AG20443 (cell line): ENCODE results near the gene ASPA.
A peak's percentile ranks its signal among the peaks of the same experiment; 100 is the strongest.
"Not testable (repeated sequence)": the region's sequence is repeated elsewhere in the genome, so short reads cannot be mapped to it uniquely, and the experiment has no call there.

Source experiments
- DNase-seq: peaks from one replicate; pipeline ENCODE4 v3.0.0; 2012; ENCODE audit warnings: low spot score, mixed read lengths

ASPA gene

GRCh38 chr17:3475812-3476610, at the start of gene ASPA:
TSS of gene ASPA (plus strand) at chr17:3475997. CDS start at chr17:3476160, 163 bp downstream.
- peak; percentile 52 for DNase-seq

GRCh38 chr17:3433215-3433614, 42.6 kb upstream of the ASPA start:
- DNase-seq = not testable (repeated sequence)

GRCh38 chr17:3433741-3434140, 42.1 kb upstream of the ASPA start, which contains the start of gene OR1E2:
TSS of gene OR1E2 (minus strand) at chr17:3433841. CDS start at chr17:3433841, 0 bp downstream.
- no peak for DNase-seq

- DNase-seq = no peak
Measured at GRCh38 chr17:3438368-3438767, 37.4 kb upstream of the ASPA start.

- DNase-seq = no peak
Measured at GRCh38 chr17:3440451-3440850, 35.3 kb upstream of the ASPA start.

- DNase-seq = no peak
Measured at GRCh38 chr17:3447625-3448024, 28.2 kb upstream of the ASPA start.

- DNase-seq = no peak
Measured at GRCh38 chr17:3448059-3448665, 27.6 kb upstream of the ASPA start.

- not testable (repeated sequence) for DNase-seq
Measured at GRCh38 chr17:3466355-3466754, 9.4 kb upstream of the ASPA start.

GRCh38 chr17:3469529-3469928, 6.3 kb upstream of the ASPA start:
- no peak for DNase-seq

GRCh38 chr17:3471599-3471998, 4.2 kb upstream of the ASPA start, which contains the start of gene SPATA22:
TSS of gene SPATA22 (minus strand) at chr17:3471819. CDS start at chr17:3469325, 2,494 bp downstream.
- DNase-seq = no peak

- no peak for DNase-seq
Measured at GRCh38 chr17:3472137-3472536, 3.7 kb upstream of the ASPA start.

- no peak for DNase-seq
Measured at GRCh38 chr17:3474212-3474611, 1.6 kb upstream of the ASPA start.

GRCh38 chr17:3475251-3475685, 529 bp upstream of the ASPA start:
- DNase-seq = no peak

- DNase-seq = no peak
Measured at GRCh38 chr17:3479988-3480387, 4.2 kb downstream of the ASPA start.

GRCh38 chr17:3482852-3483251, 7.1 kb downstream of the ASPA start:
- DNase-seq = no peak

- no peak for DNase-seq
Measured at GRCh38 chr17:3485481-3486068, 9.8 kb downstream of the ASPA start.

- no peak for DNase-seq
Measured at GRCh38 chr17:3497101-3497500, 21.3 kb downstream of the ASPA start.

- DNase-seq = no peak
Measured at GRCh38 chr17:3501344-3501743, 25.5 kb downstream of the ASPA start.

GRCh38 chr17:3502466-3502865, 26.7 kb downstream of the ASPA start:
- no peak for DNase-seq

- no peak for DNase-seq
Measured at GRCh38 chr17:3503285-3503684, 27.5 kb downstream of the ASPA start.

- DNase-seq = no peak
Measured at GRCh38 chr17:3505008-3505407, 29.2 kb downstream of the ASPA start.

- no peak for DNase-seq
Measured at GRCh38 chr17:3506054-3506453, 30.3 kb downstream of the ASPA start.

- no peak for DNase-seq
Measured at GRCh38 chr17:3507071-3507470, 31.3 kb downstream of the ASPA start.
